HG03354 (cell line): ENCODE data around the gene AEBP1.

Experiments
- ATAC-seq: cut with Tn5 transposase; IDR thresholded peaks from one replicate; pipeline ENCODE4 v1.9.1; 2021; ENCODE audit warnings: mild to moderate bottlenecking; ENCODE audit not compliant: unreplicated experiment, poor library complexity, severe bottlenecking

The AEBP1 gene

GRCh38 chr7:44103923-44104859, at the start of gene AEBP1:
Gene AEBP1 (plus strand): TSS chr7:44104345. CDS start chr7:44104666, 321 bp downstream.
- no peak for ATAC-seq

- no peak for ATAC-seq
These were observed 47.5 kb upstream of the AEBP1 start for GRCh38 chr7:44056681-44057080.

- ATAC-seq, result no peak
These were observed 46.8 kb upstream of the AEBP1 start for GRCh38 chr7:44057181-44057848.

GRCh38 chr7:44057849-44058758, 46.0 kb upstream of the AEBP1 start:
- no peak for ATAC-seq

- ATAC-seq, result no peak
These were observed 45.4 kb upstream of the AEBP1 start for GRCh38 chr7:44058759-44059218.

GRCh38 chr7:44059219-44060090, 44.7 kb upstream of the AEBP1 start:
- ATAC-seq, result no peak

GRCh38 chr7:44060091-44060947, 43.8 kb upstream of the AEBP1 start:
- ATAC-seq, result no peak

DNA sequence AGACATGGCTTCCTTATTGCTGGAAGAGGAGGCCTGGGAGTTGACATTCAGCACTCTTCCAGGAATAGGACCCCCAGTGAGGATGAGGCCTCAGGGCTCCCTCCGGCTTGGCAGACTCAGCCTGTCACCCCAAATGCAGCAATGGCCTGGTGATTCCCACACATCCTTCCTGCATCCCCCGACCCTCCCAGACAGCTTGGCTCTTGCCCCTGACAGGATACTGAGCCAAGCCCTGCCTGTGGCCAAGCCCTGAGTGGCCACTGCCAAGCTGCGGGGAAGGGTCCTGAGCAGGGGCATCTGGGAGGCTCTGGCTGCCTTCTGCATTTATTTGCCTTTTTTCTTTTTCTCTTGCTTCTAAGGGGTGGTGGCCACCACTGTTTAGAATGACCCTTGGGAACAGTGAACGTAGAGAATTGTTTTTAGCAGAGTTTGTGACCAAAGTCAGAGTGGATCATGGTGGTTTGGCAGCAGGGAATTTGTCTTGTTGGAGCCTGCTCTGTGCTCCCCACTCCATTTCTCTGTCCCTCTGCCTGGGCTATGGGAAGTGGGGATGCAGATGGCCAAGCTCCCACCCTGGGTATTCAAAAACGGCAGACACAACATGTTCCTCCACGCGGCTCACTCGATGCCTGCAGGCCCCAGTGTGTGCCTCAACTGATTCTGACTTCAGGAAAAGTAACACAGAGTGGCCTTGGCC, 43.0 kb upstream of the AEBP1 start:
- no peak for ATAC-seq

GRCh38 chr7:44061645-44062179, 42.4 kb upstream of the AEBP1 start:
- ATAC-seq, result no peak

- no peak for ATAC-seq
These were observed 41.8 kb upstream of the AEBP1 start for GRCh38 chr7:44062180-44062902.

DNA sequence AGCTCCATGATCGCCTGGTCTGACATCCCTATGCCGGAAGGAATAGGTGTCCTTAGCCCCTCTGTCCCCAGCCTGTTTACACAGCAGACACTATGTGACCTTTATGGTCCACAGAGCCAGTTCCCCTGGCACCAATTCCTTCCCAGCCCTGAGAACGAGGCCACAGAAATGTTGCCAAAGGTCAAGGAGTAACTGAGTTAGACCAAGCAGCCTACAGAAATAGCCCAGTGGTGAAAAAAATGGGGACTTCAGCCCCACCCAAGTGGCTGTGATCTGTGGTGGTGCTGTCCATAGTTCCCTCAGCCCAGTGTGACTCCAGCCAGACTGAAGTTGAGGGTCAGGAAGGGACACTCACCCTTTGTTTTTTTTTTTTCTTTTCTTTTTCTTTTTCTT, 41.2 kb upstream of the AEBP1 start:
- no peak for ATAC-seq

DNA sequence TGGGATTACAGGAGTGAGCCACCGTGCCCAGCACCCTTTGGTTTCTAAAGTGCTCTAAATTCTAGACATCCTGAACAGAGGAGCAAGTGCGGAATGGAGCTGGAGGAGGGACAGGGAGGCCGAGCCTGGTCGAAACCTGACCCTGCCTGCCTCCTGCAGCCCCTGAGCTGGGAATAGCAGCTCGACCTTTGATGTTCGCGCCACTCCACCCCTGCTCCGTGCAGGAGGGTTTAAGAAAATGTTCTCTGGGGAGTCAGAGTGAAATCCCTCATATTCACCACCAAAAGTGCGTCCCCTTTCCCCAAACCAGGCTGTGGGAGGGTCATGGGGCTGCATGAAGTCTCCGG, 40.6 kb upstream of the AEBP1 start:
- ATAC-seq, result no peak

DNA sequence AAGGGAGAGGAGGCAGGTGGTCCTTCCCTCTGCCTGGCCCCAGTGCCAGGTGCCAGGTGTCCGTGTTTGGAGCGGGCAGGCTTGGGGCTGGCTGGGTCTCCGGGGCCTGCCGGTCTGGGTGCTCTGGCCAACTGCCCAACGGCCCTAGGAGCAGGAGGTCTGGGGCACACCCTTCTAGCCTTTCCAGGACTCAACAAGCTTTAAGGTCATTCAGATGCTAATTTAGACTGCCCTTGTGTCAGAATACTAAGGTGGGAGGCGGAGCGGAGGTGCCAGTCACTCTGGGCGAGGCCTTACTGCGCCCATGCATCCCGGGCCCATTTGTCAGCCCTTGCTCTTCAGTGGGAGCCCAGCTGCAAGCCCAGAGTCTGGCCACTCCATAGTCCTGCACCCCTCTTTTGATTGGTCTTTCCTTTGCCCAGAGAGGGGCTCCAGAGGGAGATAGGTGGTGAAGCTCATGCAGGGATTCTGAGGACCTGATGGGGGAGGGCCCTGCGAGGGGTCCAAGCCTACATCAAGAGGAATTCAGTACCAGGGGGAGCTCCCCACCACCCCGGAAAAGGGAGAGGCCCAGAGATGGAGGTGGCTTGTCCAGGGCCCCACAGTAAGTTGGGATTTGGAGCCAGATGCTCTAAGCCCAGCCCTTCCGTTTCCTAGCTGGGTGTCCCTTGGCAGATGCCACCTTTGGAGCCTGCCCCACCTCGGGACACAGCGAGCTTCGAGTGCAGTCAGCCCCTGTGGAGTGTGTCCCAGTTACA, 40.1 kb upstream of the AEBP1 start:
- ATAC-seq, result no peak

GRCh38 chr7:44064791-44065430, 39.2 kb upstream of the AEBP1 start:
- no peak for ATAC-seq

DNA sequence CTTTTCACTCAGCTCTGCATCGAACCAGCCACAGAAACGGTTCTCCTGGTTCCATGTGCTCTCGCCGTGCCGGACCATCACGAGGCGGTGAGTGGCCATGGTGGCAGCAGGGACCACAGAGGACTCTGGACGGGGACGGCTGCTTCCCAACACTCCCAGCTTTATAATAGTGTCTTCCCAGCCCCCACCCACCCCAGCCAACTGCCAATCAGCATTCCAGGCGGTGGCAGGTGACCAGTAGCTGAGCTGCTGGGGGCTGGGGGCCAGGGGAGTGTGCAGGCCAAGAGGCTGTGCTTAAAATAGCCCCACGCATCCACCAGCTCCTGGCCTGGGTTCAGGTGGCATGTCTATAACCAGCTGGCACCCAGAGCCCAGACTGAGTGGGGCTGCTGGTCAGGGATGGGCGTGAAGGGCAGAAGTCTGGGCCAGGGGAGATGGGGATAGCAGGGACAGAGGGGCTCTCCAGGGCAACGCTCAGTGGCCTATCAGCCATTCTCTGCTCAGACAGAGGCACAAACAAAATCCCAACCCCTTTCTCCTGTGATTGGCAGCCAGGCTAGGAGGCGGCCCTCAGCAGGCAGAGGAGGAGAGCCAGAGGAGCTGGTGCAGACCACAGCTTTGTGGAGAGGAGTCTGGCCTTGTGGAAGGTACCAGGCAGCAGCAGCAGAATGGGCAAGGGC, 38.6 kb upstream of the AEBP1 start, which contains the start of gene PGAM2:
TSS of gene PGAM2 (minus strand) at position 137 of the 680 bp plus-strand sequence. CDS start at position 99, 38 bp downstream.
- ATAC-seq, result no peak
